AG09319 (cell line): ENCODE measurements around the gene TSNAX.

Experiments
- DNase-seq: peaks from one replicate; pipeline ENCODE4 v3.0.0-alpha.2; 2010; ENCODE audit warnings: low read depth; ENCODE audit errors: extremely low read depth
- CTCF ChIP-seq: IDR thresholded peaks from 2 replicates; pipeline ENCODE4 v1.5.1; 2011; ENCODE audit warnings: low read depth, mild to moderate bottlenecking, inconsistent platforms, low read length, moderate library complexity

Gene TSNAX

GRCh38 chr1:231612393-231613089 is 84.1 kb downstream of the TSNAX start:
- TF ChIP-seq CTCF: no peak

GRCh38 chr1:231613419-231614349 is 85.2 kb downstream of the TSNAX start:
- TF ChIP-seq CTCF: no peak
- DNase-seq: no peak

More at GRCh38 chr1:231612393-231613089, 84.1 kb downstream of the TSNAX start:
- no peak for DNase-seq
